Hematopoietic multipotent progenitor cell (in vitro differentiated cells): ENCODE results near the gene CNPY2. TPM values are rescaled to one million over a fixed set of nuclear protein-coding genes. Genes with fewer than 3 reads are reported as not detected.
A peak's percentile ranks its signal among the peaks of the same experiment; 100 is the strongest.
"Not testable (repeated sequence)": the region's sequence is repeated elsewhere in the genome, so short reads cannot be mapped to it uniquely, and the experiment has no call there.

Experiments
- DNase-seq, 3 donors: peaks; one replicate each; pipeline ENCODE4 v3.0.0-alpha.2; 2011 to 2015; ENCODE audit warnings: low read depth in 2 of 3, low spot score in 2 of 3
- total RNA-seq: library from RNA; depleted of rRNA; stranded (reverse); fragments of >200 nt; gene quantifications from one replicate; pipeline ENCODE4 v1.2.3, GENCODE V29; 2012

Gene CNPY2
- total RNA-seq, 1 donor = 48.2 TPM

- no peak for DNase-seq
Measured at GRCh38 chr12:56334490-56334793, 18.7 kb upstream of the CNPY2 start.

GRCh38 chr12:56333679-56334489 lies 18.1 kb upstream of the CNPY2 start, which contains the start of gene PAN2:
Gene PAN2, minus strand, starts transcription at chr12:56334000. Its CDS starts 906 bp downstream, at chr12:56333094.
- peak; percentile 91 to 98 (median 98) for DNase-seq

- no peak for DNase-seq
Measured at GRCh38 chr12:56333197-56333678, 17.4 kb upstream of the CNPY2 start.

GRCh38 chr12:56332512-56333196 lies 16.9 kb upstream of the CNPY2 start:
- no peak for DNase-seq

GRCh38 chr12:56330936-56331490 lies 15.2 kb upstream of the CNPY2 start:
- no peak for DNase-seq

GRCh38 chr12:56326533-56326932 lies 10.7 kb upstream of the CNPY2 start:
- no peak for DNase-seq

- no peak for DNase-seq
Measured at GRCh38 chr12:56326126-56326525, 10.3 kb upstream of the CNPY2 start.

- DNase-seq = no peak
Measured at GRCh38 chr12:56324206-56324605, 8.4 kb upstream of the CNPY2 start.

GRCh38 chr12:56321610-56322009 lies 5.8 kb upstream of the CNPY2 start:
- not testable (repeated sequence) for DNase-seq

- no peak for DNase-seq
Measured at GRCh38 chr12:56321027-56321426, 5.2 kb upstream of the CNPY2 start.

GRCh38 chr12:56317675-56318074 lies 1.9 kb upstream of the CNPY2 start:
- no peak for DNase-seq

- DNase-seq = no peak
Measured at GRCh38 chr12:56315249-56315621, 553 bp downstream of the CNPY2 start.

GRCh38 chr12:56311003-56311402 lies 4.8 kb downstream of the CNPY2 start:
- no peak for DNase-seq

- DNase-seq = no peak
Measured at GRCh38 chr12:56308714-56309113, 7.1 kb downstream of the CNPY2 start.

GRCh38 chr12:56307221-56307965 lies 8.4 kb downstream of the CNPY2 start:
- no peak for DNase-seq

GRCh38 chr12:56304872-56305590 lies 10.8 kb downstream of the CNPY2 start:
- DNase-seq = no peak

- DNase-seq = no peak
Measured at GRCh38 chr12:56304276-56304675, 11.5 kb downstream of the CNPY2 start.

GRCh38 chr12:56300644-56301464 lies 14.9 kb downstream of the CNPY2 start:
- no peak for DNase-seq

GRCh38 chr12:56299853-56300643 lies 15.7 kb downstream of the CNPY2 start, which contains the start of gene CS:
Gene CS, minus strand, starts transcription at chr12:56300330. Its CDS starts 129 bp downstream, at chr12:56300201.
- DNase-seq = peak; percentile 91 to 100 (median 98)
